IMR-90 (cell line): ENCODE measurements around the gene GNG11. TPM values are rescaled to one million over a fixed set of nuclear protein-coding genes. Genes with fewer than 3 reads are reported as not detected.

Experiments used
- ATAC-seq: fragments of 200-7000 bp; cut with Tn5 transposase; 2 replicates; pipeline ENCODE4 v1.9.1; 2020; ENCODE audit warnings: low read depth, mild to moderate bottlenecking, moderate library complexity
- BruUV-seq: library from RNA; stranded (reverse); fragments of 400-500 nt; replicated peaks from 2 replicates; lab custom pipeline; 2021; lab: Mats Ljungman, UMichigan
- CTCF ChIA-PET: fragments of 300-600 bp; formaldehyde crosslinking; extraction: SDS; loops from one replicate; lab custom pipeline; 2021; ENCODE audit warnings: antibody characterized with exemption; lab: Yijun Ruan, JAX
- POLR2A ChIA-PET: fragments of 300-600 bp; sonication (Branson Sonifier 250); formaldehyde crosslinking; loops from one replicate; lab custom pipeline; 2022; ENCODE audit warnings: antibody characterized with exemption; ENCODE audit not compliant: unreplicated experiment; lab: Charles Lee
- DNase-seq: peaks from one replicate; pipeline ENCODE4 v3.0.0; 2013
- H2AFZ ChIP-seq: replicated peaks from 2 replicates; pipeline ENCODE3; 2013; ENCODE audit warnings: low read length, mild to moderate bottlenecking; ENCODE audit not compliant: poor library complexity
- H2AK5ac ChIP-seq: 2 replicates; pipeline ENCODE4 v1.6.1; 2013; ENCODE audit warnings: low read depth, low read length, inconsistent platforms
- H2AK9ac ChIP-seq: replicated peaks from 2 replicates; pipeline ENCODE3; 2013; ENCODE audit warnings: mild to moderate bottlenecking, low read depth, low read length, moderate library complexity; ENCODE audit not compliant: poor library complexity
- H2BK120ac ChIP-seq: 2 replicates; pipeline ENCODE4 v1.6.1; 2013; ENCODE audit warnings: low read depth, low read length, inconsistent platforms
- H2BK15ac ChIP-seq: 3 replicates; pipeline ENCODE4 v1.6.1; 2013; ENCODE audit warnings: low read depth, low read length, inconsistent platforms
- H2BK20ac ChIP-seq: 2 replicates; pipeline ENCODE4 v1.6.1; 2013; ENCODE audit warnings: low read depth, mild to moderate bottlenecking, inconsistent platforms, low read length, moderate library complexity
- H2BK5ac ChIP-seq: 2 replicates; pipeline ENCODE4 v1.6.1; 2013; ENCODE audit warnings: mild to moderate bottlenecking, low read depth, low read length, inconsistent platforms; ENCODE audit not compliant: poor library complexity, severe bottlenecking
- H3K14ac ChIP-seq: replicated peaks from 2 replicates; pipeline ENCODE4 v1.6.1; 2013; ENCODE audit warnings: low read depth, low read length, inconsistent platforms
- H3K18ac ChIP-seq: 2 replicates; pipeline ENCODE4 v1.6.1; 2013; ENCODE audit warnings: low read depth, low read length, control low read depth
- H3K23ac ChIP-seq: 2 replicates; pipeline ENCODE4 v1.6.1; 2013; ENCODE audit warnings: low read depth, low read length, inconsistent platforms
- H3K27ac ChIP-seq: 2 replicates; pipeline ENCODE4 v1.5.1; 2013; ENCODE audit warnings: mild to moderate bottlenecking, control low read depth, low read length; ENCODE audit not compliant: insufficient read depth
- H3K27me3 ChIP-seq: 2 replicates; pipeline ENCODE4 v1.6.1; 2013; ENCODE audit warnings: low read length; ENCODE audit not compliant: control insufficient read depth, insufficient read depth
- H3K36me3 ChIP-seq: 2 replicates; pipeline ENCODE4 v1.6.1; 2013; ENCODE audit warnings: low read length, mixed read lengths; ENCODE audit not compliant: control insufficient read depth, insufficient read depth
- H3K4ac ChIP-seq: 2 replicates; pipeline ENCODE4 v1.6.1; 2013; ENCODE audit warnings: low read depth, low read length, inconsistent platforms
- H3K4me1 ChIP-seq: 2 replicates; pipeline ENCODE4 v1.6.1; 2013; ENCODE audit warnings: low read length, mixed read lengths; ENCODE audit not compliant: control insufficient read depth, insufficient read depth
- H3K4me2 ChIP-seq: 2 replicates; pipeline ENCODE4 v1.6.1; 2013; ENCODE audit warnings: low read depth, mild to moderate bottlenecking, control low read depth, low read length, moderate library complexity
- H3K4me3 ChIP-seq: 2 replicates; pipeline ENCODE4 v1.5.1; 2013; ENCODE audit warnings: low read depth, mild to moderate bottlenecking, control low read depth, low read length, moderate library complexity; ENCODE audit not compliant: insufficient read depth
- H3K56ac ChIP-seq: 2 replicates; pipeline ENCODE4 v1.6.1; 2013; ENCODE audit warnings: low read length, inconsistent platforms; ENCODE audit not compliant: insufficient read depth; ENCODE audit errors: extremely low read depth
- H3K79me1 ChIP-seq, 2 experiments: 2 replicates each; pipeline ENCODE4 v1.6.1; 2013; ENCODE audit warnings: low read length in 2 of 2, inconsistent platforms in 1 of 2, low read depth in 1 of 2
- H3K9ac ChIP-seq: 2 replicates; pipeline ENCODE4 v1.6.1; 2013; ENCODE audit warnings: low read depth, low read length, control low read depth
- H3K9me1 ChIP-seq: 2 replicates; pipeline ENCODE4 v1.6.1; 2013; ENCODE audit warnings: low read length, inconsistent platforms; ENCODE audit not compliant: insufficient read depth
- H3K9me3 ChIP-seq: 2 replicates; pipeline ENCODE4 v1.6.1; 2013; ENCODE audit warnings: low read length; ENCODE audit not compliant: control insufficient read depth, insufficient read depth
- H4K20me1 ChIP-seq: 2 replicates; pipeline ENCODE4 v1.6.1; 2013; ENCODE audit warnings: low read length, inconsistent platforms; ENCODE audit not compliant: insufficient read depth
- H4K5ac ChIP-seq: 2 replicates; pipeline ENCODE4 v1.6.1; 2013; ENCODE audit warnings: mild to moderate bottlenecking, low read depth, low read length, control low read depth
- H4K8ac ChIP-seq, 2 experiments: 2 replicates each; pipeline ENCODE4 v1.6.1; 2013; ENCODE audit warnings: low read depth in 2 of 2, low read length in 2 of 2, control low read depth in 1 of 2, inconsistent platforms in 1 of 2
- H4K91ac ChIP-seq: 2 replicates; pipeline ENCODE4 v1.6.1; 2013; ENCODE audit warnings: low read depth, low read length, inconsistent platforms; ENCODE audit not compliant: insufficient read depth
- CEBPB ChIP-seq: IDR thresholded peaks from 2 replicates; pipeline ENCODE4 v1.6.1; 2012; ENCODE audit warnings: low read depth, low read length, improper control_type of control experiment
- CHD1 ChIP-seq: IDR thresholded peaks from 2 replicates; pipeline ENCODE4 v1.6.1; 2012; ENCODE audit warnings: low read depth, low read length, improper control_type of control experiment
- MAFK ChIP-seq: IDR thresholded peaks from 2 replicates; pipeline ENCODE4 v1.6.1; 2012; ENCODE audit warnings: low read depth, low read length, improper control_type of control experiment
- MAZ ChIP-seq: IDR thresholded peaks from 2 replicates; pipeline ENCODE4 v1.6.1; 2012; ENCODE audit warnings: low read depth, mild to moderate bottlenecking, low read length, improper control_type of control experiment, moderate library complexity, borderline replicate concordance
- SMC3 ChIP-seq: fragments of 150-350 bp; IDR thresholded peaks from 2 replicates; pipeline ENCODE4 v1.6.1; 2016; ENCODE audit warnings: low read depth, mild to moderate bottlenecking, antibody characterized with exemption, low read length, moderate library complexity
- WGBS, 2 experiments: methylation state at CpG; one replicate each; pipeline versions ENCODE4 v1.1.5 to v1.1.7; 2013; ENCODE audit warnings: missing lambda C conversion rate in 2 of 2; ENCODE audit not compliant: insufficient read length in 1 of 2; ENCODE audit errors: extremely low coverage in 2 of 2; 5-methylcytosine and 5-hydroxymethylcytosine counted together
- dilution Hi-C: fragments of 300-500 bp; cut with HindIII; formaldehyde crosslinking; loops from one replicate; pipeline ENCODE4 v1.14.3; 2018; ENCODE audit warnings: low sequenced_read_pairs; ENCODE audit not compliant: unreplicated experiment
- in situ Hi-C: fragments of 300-500 bp; cut with MboI; formaldehyde crosslinking; loops from 3 replicates; pipeline ENCODE4 v1.14.3; 2019; ENCODE audit warnings: low sequenced_read_pairs, inconsistent platforms, mixed read lengths
- intact Hi-C: fragments of 100-400 bp; cut with micrococcal nuclease; formaldehyde crosslinking; loops from 2 replicates; pipeline ENCODE4 v1.10.0; 2022
- polyA plus RNA-seq, 3 experiments: library from polyadenylated mRNA; depleted of rRNA; stranded (reverse); fragments of >200 nt; gene quantifications; 2 replicates each; pipeline ENCODE4 v1.2.3, GENCODE V29; 2012; ENCODE audit warnings: low replicate concordance in 1 of 3
- total RNA-seq: library from RNA; depleted of rRNA; stranded (reverse); fragments of >200 nt; gene quantifications from 2 replicates; pipeline ENCODE4 v1.2.3, GENCODE V29; 2012
- TF ChIP-seq, protein P1 (sequence below): conservative IDR thresholded peaks from 2 replicates; pipeline ENCODE4 v1.5.1; 2012; ENCODE audit warnings: mild to moderate bottlenecking, low read depth, low read length, improper control_type of control experiment

Gene GNG11
- total and polyA plus RNA-seq, 2 of the 4 experiments (the other 2 are of a cell fraction) = 6.1 to 10.5 TPM

DNA sequence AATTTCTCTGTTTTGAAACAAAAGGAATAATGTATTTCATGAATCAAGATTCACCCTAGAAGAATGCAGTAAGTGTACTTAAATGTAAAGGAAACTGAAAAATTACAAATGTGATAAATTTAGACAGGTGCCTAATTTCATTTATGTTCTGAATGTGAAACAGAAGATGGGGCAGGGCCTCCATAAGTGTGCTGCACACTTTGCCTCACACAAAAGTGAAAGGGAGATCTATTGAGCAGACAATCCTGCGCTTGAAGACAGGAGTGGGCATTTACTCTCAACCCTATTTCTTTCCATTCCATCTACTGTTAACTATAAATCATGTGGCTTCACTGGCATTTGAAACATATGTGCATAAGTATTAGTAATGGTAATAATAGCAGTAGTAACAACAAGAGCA is 36.2 kb downstream of the GNG11 start:
- Histone ChIP-seq H3K23ac (no peak overlapping the region), H4K8ac (peak overlapping the region in 1 of 2 experiments; percentile 2; a peak in 1 of 4 replicates), H2BK15ac (no peak overlapping the region), H3K9me1 (peaks cover 4% of the 10 kb centered on the region; the same call in 1 of the 2 replicates), H3K4me1 (peaks cover 4% of the 10 kb centered on the region), H3K56ac (no peak overlapping the region), H3K4me2 (peak overlapping the region; percentile 26; the same call in 1 of the 2 replicates), H2BK5ac (peak overlapping the region; percentile 18), H2BK120ac (peak overlapping the region; percentile 31; the same call in 1 of the 2 replicates), H4K20me1 (no peaks in the 10 kb centered on the region), H2AK9ac (no peak overlapping the region), H2AFZ (no peak overlapping the region), H3K4ac (no peak overlapping the region), H3K9me3 (no peaks in the 10 kb centered on the region), H3K27ac (no peak overlapping the region), H3K9ac (no peak overlapping the region), H3K79me1 (no peaks in the 10 kb centered on the region), H2BK20ac (no peak overlapping the region), H4K5ac (no peak overlapping the region; the same call in 1 of the 2 replicates), H3K36me3 (no peaks in the 10 kb centered on the region), H3K18ac (peak overlapping the region; percentile 84; the same call in 1 of the 2 replicates), H3K27me3 (no peaks in the 10 kb centered on the region), H3K4me3 (no peak overlapping the region), H2AK5ac (no peak overlapping the region), H4K91ac (no peak overlapping the region), H3K14ac (no peak overlapping the region)
- dilution Hi-C loops = no loop called here
- WGBS, 2 experiments = no CpG with 5 or more reads among the region's 1 CpG
- intact Hi-C loops = no loop called here
- no TSS peak for BruUV-seq
- no peak for DNase-seq
- ChIA-PET POLR2A (no interaction called here), CTCF (interaction anchor here (1.1 kb wide), 1 partner anchor 13 kb away, joined by 3 read pairs; no protein-coding TSS in a partner anchor)
- TF ChIP-seq MAZ (no peak), CHD1 (no peak), SMC3 (no peak), CEBPB (no peak), MAFK (no peak)
- TF ChIP-seq, protein P1, sequence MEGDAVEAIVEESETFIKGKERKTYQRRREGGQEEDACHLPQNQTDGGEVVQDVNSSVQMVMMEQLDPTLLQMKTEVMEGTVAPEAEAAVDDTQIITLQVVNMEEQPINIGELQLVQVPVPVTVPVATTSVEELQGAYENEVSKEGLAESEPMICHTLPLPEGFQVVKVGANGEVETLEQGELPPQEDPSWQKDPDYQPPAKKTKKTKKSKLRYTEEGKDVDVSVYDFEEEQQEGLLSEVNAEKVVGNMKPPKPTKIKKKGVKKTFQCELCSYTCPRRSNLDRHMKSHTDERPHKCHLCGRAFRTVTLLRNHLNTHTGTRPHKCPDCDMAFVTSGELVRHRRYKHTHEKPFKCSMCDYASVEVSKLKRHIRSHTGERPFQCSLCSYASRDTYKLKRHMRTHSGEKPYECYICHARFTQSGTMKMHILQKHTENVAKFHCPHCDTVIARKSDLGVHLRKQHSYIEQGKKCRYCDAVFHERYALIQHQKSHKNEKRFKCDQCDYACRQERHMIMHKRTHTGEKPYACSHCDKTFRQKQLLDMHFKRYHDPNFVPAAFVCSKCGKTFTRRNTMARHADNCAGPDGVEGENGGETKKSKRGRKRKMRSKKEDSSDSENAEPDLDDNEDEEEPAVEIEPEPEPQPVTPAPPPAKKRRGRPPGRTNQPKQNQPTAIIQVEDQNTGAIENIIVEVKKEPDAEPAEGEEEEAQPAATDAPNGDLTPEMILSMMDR = no peak
- in situ Hi-C loops = no loop called here
- ATAC-seq = no peak; the same call in 1 of the 2 replicates
